Skeletal muscle satellite cell (primary cell): ENCODE measurements around the gene CDH5.

ENCODE experiments used
- H3K27me3 ChIP-seq: 2 replicates; pipeline ENCODE4 v1.7.0; 2013; ENCODE audit warnings: low read length; ENCODE audit not compliant: control insufficient read depth, insufficient read depth
- H3K36me3 ChIP-seq: 2 replicates; pipeline ENCODE4 v1.7.0; 2013; ENCODE audit warnings: mild to moderate bottlenecking, control low read depth, low read length; ENCODE audit not compliant: insufficient read depth
- H3K4me1 ChIP-seq: 2 replicates; pipeline ENCODE4 v1.7.0; 2013; ENCODE audit warnings: low read length; ENCODE audit not compliant: control insufficient read depth, insufficient read depth
- H3K4me2 ChIP-seq: 2 replicates; pipeline ENCODE4 v1.7.0; 2013; ENCODE audit warnings: mild to moderate bottlenecking, low read length
- H3K4me3 ChIP-seq: 2 replicates; pipeline ENCODE4 v1.7.0; 2013; ENCODE audit warnings: low read length
- H3K9ac ChIP-seq: 2 replicates; pipeline ENCODE4 v1.7.0; 2013; ENCODE audit warnings: mild to moderate bottlenecking, low read depth, low read length, moderate library complexity
- H3K9me3 ChIP-seq: replicated peaks from 2 replicates; pipeline ENCODE4 v1.7.0; 2013; ENCODE audit warnings: mild to moderate bottlenecking, control low read depth, low read length

Gene CDH5

DNA sequence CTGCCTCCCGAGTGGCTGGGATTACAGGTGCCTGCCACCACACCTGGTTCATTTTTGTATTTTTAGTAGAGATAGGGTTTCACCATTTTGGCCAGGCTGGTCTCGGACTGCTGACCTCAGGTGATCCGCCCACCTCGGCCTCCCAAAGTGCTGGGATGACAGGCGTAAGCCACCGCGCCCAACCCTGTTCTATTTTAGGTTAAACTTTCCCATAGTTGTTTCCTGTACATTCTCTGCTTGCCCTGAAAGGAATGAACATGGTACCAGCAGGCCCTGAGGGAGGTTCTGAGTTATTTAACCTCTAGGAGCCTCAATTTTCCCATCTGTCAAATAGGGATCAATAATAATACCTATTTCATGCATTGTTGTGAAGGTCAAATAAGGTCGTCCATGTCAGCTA, 11.0 kb upstream of the CDH5 start:
- Histone ChIP-seq H3K4me2 (no peak overlapping the region), H3K4me3 (no peak overlapping the region), H3K36me3 (no peaks in the 10 kb centered on the region), H3K27me3 (peaks cover 48% of the 10 kb centered on the region), H3K9me3 (no peaks in the 10 kb centered on the region), H3K9ac (no peak overlapping the region), H3K4me1 (peaks cover 7% of the 10 kb centered on the region)

DNA sequence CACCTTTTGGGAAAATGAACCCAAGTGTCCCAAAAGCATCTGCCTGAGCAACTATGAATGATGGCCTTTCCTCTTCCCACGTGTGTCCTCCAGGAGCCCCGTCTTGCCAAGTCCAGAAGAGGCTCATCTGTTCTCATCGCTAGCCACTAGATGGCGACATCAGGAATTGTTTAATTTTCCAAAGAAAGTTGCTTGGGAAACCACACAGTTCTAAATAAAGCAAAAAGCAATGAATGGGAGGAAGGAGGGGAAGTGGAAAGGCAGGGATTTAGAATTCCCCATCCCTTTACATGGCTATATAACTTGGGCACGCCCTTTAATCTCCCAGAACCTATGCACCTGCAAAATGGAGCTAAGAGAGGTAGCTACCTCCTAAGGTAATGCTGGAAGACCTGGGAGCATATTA, 9.0 kb upstream of the CDH5 start:
- H3K9ac ChIP-seq: no peak overlapping the region
- no peaks in the 10 kb centered on the region for H3K9me3 ChIP-seq
- no peaks in the 10 kb centered on the region for H3K36me3 ChIP-seq
- no peak overlapping the region for H3K4me3 ChIP-seq
- no peak overlapping the region for H3K4me2 ChIP-seq
- H3K4me1 ChIP-seq: peaks cover 7% of the 10 kb centered on the region
- H3K27me3 ChIP-seq: peaks cover 47% of the 10 kb centered on the region

DNA sequence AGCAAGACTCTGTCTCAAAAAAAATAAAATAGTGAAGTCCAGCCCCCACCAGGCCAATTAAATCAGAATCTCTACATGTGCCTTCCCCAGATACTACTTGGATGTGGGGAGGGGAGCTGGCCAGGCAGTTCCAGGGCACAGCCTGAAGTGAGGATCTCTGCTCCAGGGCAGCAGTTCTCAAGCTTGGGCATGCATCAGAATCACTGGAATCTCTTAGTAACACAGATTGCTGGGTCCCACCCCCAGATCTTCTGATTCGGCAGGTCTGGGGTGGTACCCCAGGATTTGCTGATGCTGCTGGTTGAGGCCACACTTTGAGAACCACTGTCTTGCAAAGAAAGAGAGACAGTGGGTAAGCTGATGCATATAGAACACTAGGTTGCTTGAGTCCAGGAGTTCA, 8.3 kb upstream of the CDH5 start:
- no peak overlapping the region for H3K9ac ChIP-seq
- peaks cover 7% of the 10 kb centered on the region for H3K4me1 ChIP-seq
- no peak overlapping the region for H3K4me2 ChIP-seq
- H3K27me3 ChIP-seq: peaks cover 48% of the 10 kb centered on the region
- no peaks in the 10 kb centered on the region for H3K36me3 ChIP-seq
- no peaks in the 10 kb centered on the region for H3K9me3 ChIP-seq
- no peak overlapping the region for H3K4me3 ChIP-seq

DNA sequence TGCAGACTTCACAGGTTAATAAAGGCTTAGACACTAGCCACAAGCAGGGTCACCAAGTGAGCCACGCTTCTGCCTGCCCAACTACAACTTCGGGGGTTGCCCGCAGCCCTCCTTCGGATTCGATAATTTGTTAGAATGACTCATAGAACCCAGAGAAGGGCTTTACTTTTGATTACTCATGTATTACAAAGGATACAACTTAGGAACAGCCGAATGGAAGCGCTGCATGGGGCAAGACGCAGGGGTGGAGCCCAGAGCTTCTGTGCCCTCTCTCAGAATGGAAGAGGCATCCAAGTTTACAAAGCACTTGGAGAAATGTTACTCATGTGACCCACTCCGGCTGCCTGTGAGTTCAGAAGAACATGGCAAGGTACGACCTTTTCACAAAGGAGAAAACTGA, 7.5 kb upstream of the CDH5 start:
- H3K36me3 ChIP-seq: no peaks in the 10 kb centered on the region
- H3K4me3 ChIP-seq: no peak overlapping the region
- H3K9me3 ChIP-seq: no peaks in the 10 kb centered on the region
- H3K4me1 ChIP-seq: peaks cover 7% of the 10 kb centered on the region
- no peak overlapping the region for H3K9ac ChIP-seq
- H3K4me2 ChIP-seq: peak overlapping the region; percentile 23
- peaks cover 47% of the 10 kb centered on the region for H3K27me3 ChIP-seq

DNA sequence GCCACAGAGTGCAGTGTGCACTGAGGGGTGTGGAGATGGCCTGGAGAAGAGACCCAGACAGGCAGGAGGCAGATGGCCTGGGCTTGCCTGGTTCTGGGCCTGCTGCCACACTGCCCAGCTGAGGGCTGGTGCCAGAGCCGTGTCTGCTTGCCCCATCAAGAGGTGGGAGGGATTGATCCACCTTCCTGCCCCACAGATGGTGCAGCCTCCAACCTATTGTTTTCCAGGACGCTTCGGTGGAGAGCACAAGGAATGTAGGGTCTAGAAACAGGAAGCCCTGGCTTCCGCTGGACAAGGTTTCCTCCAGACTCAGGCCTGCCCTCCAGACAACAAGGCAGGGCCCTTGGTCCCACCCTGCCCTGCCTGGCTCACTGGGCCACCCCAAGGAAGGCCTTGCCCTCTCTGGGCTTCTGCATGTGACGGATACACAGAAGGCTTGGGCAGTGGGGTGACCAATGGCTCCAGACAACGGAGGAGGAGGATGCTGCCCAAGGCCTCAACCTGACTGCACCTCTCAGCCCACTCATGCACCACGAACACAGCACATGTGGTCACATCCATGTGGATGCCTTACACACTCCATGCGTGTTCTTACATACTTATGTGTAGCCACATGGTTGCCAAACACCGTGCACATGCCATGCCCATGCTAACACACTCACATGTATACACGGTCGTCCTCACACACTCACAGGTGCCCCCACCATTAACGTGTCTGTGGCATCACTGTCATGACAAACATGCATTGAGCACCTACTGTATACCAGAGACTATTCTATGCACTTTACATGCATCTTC, 6.5 kb upstream of the CDH5 start:
- Histone ChIP-seq H3K4me1 (peaks cover 7% of the 10 kb centered on the region), H3K9ac (no peak overlapping the region), H3K27me3 (peaks cover 43% of the 10 kb centered on the region)

DNA sequence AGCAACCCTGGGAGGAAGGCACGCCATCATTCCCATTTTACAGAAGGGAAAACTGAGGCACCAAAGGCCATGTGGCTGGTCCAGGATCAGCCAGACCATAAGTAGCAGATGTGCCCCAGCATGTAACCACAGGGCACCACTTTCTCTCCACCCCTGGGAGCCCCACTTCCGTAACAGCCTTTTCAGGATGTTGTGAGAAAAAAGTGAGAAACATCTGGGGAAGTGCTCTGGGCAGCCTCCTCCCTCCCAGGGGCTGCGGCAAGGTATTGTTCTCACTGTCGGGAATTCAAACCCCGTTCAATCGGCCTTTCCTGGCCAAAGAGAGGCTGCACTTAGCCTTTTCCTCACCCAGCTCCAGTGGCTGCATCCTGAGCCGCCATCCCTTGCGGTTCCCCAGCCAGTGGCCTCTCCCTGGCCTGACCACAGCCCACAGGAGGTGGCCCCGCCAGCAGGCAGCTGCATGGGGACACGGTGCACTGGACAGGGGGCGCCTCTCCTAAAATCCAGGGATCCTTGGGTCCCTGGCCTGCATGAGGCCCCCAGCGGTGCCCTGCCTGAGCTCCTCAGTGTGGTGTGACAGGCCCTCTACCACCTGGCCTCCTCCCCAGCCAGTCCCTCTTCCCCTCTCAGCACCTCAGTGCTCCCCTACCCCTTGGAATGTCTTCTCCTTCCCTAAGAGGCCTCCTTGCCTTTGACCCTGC, 5.7 kb upstream of the CDH5 start:
- H3K4me2 ChIP-seq: no peak overlapping the region
- no peak overlapping the region for H3K4me3 ChIP-seq
- H3K9ac ChIP-seq: no peak overlapping the region
- no peaks in the 10 kb centered on the region for H3K9me3 ChIP-seq
- H3K36me3 ChIP-seq: no peaks in the 10 kb centered on the region
- H3K27me3 ChIP-seq: peaks cover 49% of the 10 kb centered on the region
- peaks cover 7% of the 10 kb centered on the region for H3K4me1 ChIP-seq

More for the DNA sequence above, 6.5 kb upstream of the CDH5 start:
- Histone ChIP-seq H3K9me3 (no peaks in the 10 kb centered on the region), H3K4me2 (no peak overlapping the region), H3K4me3 (no peak overlapping the region), H3K36me3 (no peaks in the 10 kb centered on the region)

DNA sequence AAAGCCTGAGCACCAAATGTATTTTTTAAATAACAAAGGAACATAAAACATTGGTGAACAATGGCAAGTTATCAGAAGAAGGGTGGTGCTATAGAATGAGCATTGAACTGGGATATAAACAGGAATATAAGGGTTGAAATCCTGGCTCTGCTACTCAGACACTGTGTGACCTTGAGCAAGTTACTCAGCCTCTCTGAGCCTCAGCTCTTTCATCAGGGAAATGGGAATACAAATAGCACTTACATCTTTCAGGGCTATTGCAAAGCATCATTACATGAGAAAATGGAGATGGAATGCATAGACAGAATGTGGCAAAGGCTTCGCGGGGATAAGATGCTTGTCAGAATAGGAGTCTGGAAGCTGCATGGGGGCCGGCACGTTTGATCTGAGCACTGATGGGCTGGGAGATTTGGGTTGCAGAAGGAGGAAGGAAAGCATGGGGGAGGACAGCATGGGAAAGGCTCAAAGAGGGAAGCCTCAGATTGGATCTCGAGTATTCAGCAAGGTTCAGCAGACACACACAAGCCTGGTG, 4.8 kb upstream of the CDH5 start:
- no peak overlapping the region for H3K4me3 ChIP-seq
- H3K36me3 ChIP-seq: no peaks in the 10 kb centered on the region

DNA sequence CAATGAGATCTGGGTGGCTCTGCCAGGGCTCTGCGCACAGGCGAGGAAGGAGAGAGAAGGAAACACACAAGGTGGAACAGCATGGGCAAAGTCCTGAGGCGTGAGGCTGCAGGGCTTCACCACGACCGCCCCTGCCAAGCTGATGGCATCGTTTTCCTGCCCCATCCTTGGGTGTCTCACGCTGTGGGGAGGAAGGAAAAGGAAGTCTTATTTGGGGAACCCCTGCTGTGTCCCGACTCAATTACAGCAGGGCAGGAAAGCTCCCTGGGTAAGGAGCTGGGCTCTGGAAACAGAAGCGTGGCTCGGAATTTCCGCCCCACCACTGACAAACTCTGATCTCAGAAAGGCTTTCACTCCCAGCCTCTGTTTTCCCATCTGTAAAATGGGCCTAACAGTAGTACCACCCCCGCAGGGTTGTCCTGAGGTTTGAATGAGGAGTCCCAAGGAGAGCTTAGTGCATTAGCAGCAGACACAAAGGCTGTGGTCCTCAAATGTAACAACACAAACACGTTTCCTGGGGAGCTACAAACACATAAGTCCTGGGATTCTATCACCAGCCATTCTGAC, 3.2 kb upstream of the CDH5 start:
- Histone ChIP-seq H3K27me3 (peaks cover 62% of the 10 kb centered on the region), H3K4me3 (no peak overlapping the region), H3K9me3 (no peaks in the 10 kb centered on the region), H3K4me2 (no peak overlapping the region), H3K9ac (no peak overlapping the region), H3K4me1 (peaks cover 7% of the 10 kb centered on the region), H3K36me3 (no peaks in the 10 kb centered on the region)

More for the DNA sequence above, 4.8 kb upstream of the CDH5 start:
- H3K9ac ChIP-seq: no peak overlapping the region
- H3K4me1 ChIP-seq: peaks cover 7% of the 10 kb centered on the region
- H3K9me3 ChIP-seq: no peaks in the 10 kb centered on the region
- peaks cover 54% of the 10 kb centered on the region for H3K27me3 ChIP-seq
- H3K4me2 ChIP-seq: no peak overlapping the region

DNA sequence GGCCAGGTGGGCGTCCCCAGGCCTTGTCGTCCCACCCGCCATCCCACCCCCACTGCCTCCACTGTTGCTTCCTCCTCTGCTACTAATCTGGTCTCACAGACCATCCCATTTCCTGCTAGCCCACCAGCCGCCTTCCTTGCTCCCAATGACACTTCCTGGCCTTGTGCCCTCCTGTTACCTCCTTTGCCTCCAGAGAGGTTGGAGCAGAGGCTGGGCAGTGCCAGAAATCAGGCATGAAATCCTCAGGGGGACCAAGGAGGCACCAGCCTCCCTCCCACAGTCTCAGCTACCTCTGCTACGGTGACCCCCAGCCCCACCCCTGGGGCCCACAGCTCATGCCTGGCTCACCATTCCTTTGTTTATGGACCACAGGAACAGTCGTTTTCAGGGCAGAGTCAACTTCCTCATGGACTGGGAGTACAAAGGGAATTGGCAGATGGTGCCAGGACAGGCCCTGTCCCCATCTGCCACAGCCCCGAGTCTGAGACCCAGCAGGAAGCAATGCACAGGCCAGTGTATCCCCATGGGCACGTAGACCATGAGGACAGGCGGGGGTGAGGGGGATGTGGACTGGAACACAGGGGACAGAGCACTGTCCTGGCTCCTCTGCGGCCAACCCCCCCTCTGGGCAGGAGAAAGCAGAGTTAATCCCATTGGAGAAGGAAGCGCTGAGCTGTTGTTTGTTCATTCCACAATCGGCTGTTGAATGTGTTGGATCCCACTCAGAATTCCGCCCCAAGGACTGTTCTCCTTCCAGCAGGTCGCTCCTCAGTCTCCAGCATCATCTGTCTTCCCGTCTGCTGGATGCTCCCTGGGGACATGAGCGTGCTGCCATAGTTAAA, 2.2 kb upstream of the CDH5 start:
- Histone ChIP-seq H3K9ac (no peak overlapping the region), H3K36me3 (no peaks in the 10 kb centered on the region), H3K27me3 (peaks cover 60% of the 10 kb centered on the region), H3K4me3 (no peak overlapping the region), H3K9me3 (no peaks in the 10 kb centered on the region), H3K4me1 (peaks cover 4% of the 10 kb centered on the region), H3K4me2 (no peak overlapping the region)

DNA sequence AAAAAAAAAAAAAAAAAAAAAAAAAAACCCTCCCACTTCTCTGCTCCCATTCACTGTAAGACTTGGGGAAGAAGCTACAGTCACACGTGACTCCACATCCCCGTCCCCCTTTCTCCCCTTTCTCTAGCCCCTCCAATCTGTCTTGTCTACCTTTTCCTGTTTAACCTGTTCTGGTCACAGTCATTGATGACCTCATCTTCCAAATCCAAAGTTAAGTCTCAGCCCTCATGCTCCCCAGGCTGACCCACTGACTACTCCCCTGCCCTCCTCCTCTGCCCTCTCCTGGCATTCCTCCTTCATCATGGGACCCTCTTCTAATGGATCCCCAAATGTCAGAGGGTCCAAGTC, 1.6 kb upstream of the CDH5 start:
- no peak overlapping the region for H3K9ac ChIP-seq
- peaks cover 61% of the 10 kb centered on the region for H3K27me3 ChIP-seq
- no peak overlapping the region for H3K4me3 ChIP-seq
- H3K4me2 ChIP-seq: no peak overlapping the region
- no peaks in the 10 kb centered on the region for H3K36me3 ChIP-seq
- no peaks in the 10 kb centered on the region for H3K4me1 ChIP-seq
- H3K9me3 ChIP-seq: no peaks in the 10 kb centered on the region

DNA sequence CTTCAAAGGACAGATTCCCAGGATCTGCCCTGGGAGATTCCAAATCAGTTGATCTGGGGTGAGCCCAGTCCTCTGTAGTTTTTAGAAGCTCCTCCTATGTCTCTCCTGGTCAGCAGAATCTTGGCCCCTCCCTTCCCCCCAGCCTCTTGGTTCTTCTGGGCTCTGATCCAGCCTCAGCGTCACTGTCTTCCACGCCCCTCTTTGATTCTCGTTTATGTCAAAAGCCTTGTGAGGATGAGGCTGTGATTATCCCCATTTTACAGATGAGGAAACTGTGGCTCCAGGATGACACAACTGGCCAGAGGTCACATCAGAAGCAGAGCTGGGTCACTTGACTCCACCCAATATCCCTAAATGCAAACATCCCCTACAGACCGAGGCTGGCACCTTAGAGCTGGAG, 840 bp upstream of the CDH5 start:
- Histone ChIP-seq H3K4me1 (no peaks in the 10 kb centered on the region), H3K27me3 (peaks cover 58% of the 10 kb centered on the region), H3K4me2 (no peak overlapping the region), H3K9ac (no peak overlapping the region), H3K36me3 (no peaks in the 10 kb centered on the region), H3K4me3 (no peak overlapping the region), H3K9me3 (no peaks in the 10 kb centered on the region)
